ENCODE data around the gene KMT2E.
"Not testable (repeated sequence)": the region's sequence is repeated elsewhere in the genome, so short reads cannot be mapped to it uniquely, and the experiment has no call there.

KMT2E gene

DNA sequence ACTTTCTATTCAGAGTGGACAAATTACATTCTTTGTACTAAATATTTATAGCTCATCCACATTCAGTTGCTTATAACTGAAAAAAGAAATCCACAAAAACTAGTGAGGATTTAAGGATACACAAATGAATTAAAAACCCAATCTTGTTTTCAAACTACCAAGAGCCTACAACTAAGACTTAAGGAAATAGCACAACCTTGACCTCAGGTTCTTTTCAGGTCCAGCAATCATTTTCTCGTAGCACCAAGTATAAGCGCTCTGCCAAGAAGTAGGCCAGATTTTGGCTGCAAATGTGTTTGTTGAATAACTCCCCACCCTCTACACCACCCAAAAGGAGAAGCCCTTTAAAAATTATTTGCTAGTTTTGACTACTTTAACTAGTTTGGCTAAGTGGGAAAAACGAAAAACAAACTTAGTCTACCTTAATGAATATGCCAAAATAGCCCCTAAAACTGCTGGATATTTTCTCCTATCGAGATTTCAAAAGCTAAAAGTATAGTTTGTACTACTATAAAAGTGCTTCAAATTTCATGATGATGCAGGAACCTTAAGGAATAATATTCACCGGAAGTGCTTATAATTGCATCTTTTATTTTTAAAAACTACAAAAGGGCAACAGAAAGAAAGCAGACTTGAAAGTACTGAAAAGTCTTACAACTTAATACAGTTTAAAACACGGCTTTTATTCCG, 2.7 kb upstream of the KMT2E start:
- peak; percentile 58 for DNase-seq

DNA sequence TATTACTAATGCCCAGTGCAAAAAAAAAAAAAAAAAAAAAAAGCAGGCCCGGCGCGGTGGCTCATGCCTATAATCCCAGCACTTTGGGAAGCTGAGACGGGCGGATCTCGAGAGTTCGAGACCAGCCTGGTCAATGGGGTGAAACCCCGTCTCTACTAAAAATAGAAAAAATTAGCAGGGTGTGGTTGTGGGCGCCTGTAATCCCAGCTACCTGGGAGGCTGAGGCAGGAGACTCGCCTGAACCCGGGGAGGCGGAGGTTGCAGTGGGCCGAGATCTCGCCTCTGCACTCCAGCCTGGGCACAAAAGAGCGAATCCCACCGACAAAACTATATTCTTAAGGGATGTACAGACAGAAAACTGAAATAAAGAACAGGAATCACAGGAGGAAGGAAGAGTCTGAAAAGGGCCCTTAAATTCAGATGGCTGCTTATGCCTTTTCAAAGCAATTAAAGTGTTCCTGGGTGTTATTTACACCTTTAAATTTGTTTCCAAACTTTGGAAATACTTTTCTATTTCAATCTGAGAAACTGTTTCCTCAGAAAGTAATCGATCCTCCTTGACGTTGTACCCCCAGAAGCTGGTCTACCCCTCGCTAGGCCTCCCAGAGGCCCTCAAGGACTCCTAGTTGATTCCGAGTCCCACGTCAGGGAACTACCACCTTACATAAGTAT, 2.0 kb upstream of the KMT2E start:
- DNase-seq: no peak

DNA sequence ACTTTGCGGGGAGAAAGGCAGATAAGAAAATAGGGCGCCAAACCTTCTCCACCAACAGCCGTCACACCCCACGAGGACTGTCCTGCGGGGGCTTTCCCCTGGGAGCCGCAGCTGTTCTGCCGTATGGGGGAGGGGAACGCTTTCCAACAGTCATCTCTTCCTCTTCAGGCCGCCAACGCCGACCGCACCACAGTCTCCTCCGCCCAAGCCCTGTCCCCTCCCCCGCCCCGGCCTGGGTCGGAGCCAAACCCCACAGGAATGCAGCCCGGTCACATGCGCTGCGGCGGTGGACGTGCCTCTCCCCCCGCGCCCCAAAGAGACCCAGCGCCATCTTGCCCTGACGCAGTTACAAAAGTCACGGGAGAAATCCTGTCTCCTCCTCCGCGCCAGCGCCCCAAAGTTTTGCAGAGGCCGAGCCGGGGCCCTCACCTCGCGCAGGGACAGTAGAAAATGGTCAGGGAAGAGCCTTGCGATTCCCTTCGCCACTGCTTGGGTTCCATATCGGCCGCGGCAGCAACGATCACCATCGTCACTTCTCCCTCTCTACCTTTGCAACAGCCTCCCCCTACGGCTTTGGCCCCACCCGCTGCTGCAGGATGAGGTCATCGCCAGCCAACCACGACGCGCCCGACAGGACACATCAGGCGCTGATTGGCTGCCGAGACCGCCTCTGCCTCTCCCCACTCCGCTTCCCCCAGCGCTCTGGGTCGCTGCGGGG, 1.3 kb upstream of the KMT2E start:
- DNase-seq: peak; percentile 99

DNA sequence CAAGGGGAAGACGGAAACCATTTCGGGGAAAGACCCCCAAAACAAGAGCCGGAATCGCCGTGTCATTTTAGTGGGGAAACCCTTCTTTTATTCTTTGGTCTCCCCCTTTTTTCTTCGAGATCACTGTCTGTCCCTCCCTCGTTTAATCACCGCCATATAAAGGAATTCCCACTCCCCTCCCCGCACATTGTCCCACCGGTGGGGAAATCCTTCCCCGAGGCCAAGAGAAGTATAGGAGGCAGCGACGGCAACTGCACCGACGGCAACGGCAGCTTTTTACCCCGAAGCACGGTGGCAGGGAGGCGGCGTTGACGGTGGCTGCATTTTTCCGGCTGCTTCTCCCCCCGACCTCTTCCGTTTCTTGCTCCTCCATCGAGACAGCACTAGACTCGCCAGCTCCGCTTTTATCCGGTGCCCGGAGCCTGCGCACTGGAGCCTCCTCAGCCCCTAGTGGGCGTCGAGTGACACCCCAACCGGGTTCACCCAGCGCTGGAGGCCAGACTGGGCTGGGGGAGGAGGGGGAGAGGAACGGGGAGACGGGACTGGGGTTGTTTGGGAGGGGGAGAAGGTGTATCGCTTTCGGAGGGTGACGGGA, 687 bp upstream of the KMT2E start:
- peak; percentile 98 for DNase-seq

DNA sequence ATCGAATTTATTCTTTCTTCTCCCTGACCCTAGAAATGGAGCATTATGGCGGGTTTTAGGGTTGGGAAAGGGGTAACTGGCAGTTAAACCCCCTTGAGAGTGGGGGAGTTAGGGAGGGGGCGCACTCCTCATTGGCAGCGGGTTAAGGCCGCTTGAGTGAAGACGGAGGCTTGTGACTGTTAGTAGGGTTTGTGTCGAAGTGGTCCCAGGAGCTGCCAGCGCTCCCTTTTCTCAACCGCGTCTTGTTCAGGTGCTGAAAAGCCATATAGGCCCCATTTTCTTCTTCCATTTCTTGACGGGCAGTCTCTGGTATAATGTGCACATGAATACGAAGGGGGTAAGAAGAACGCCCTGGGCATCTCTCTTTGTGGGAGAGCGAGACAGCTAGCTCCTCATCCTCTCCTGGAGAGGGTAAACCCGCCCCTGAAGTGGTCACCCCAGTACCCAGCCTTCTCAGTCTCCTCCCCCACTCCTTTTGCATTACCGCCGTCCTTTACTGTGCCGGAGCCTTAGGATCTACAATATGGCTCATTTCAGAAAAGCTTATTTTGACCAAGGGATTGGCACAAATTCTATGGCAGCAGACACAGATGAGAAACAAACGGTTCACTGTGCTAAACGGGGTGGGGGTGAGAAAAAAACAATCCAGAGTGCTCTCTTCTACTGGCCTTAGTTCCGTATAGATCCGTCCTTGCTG, 836 bp downstream of the KMT2E start:
- DNase-seq: peak; percentile 91

DNA sequence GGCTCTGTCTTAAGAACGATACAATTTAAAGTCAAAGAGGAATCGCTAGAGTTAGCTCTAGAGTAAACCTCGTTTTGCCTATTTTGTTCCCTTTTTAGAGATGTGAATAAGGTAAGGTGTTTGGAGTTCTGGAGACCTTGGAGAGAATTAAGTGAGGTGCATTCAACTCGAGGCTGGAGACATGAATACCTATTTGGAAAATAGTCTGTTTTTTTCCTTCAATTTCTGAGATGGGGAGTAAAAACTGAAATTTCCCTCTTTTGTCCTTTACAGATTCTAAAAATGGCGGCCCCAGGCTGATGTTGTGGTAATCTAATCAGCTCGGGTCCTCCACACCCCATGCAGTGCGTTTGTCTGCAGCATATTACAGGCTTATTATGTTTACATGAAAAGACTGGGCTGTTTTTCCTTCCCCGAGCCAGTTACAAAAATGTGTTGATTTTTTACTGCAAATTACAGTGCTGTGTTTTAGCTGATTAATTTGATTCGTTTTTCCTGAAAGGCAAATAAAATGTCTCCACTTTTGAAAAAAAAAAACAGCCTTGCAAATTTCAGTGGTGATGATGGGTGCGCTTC, 1.5 kb downstream of the KMT2E start:
- DNase-seq: peak; percentile 85

DNA sequence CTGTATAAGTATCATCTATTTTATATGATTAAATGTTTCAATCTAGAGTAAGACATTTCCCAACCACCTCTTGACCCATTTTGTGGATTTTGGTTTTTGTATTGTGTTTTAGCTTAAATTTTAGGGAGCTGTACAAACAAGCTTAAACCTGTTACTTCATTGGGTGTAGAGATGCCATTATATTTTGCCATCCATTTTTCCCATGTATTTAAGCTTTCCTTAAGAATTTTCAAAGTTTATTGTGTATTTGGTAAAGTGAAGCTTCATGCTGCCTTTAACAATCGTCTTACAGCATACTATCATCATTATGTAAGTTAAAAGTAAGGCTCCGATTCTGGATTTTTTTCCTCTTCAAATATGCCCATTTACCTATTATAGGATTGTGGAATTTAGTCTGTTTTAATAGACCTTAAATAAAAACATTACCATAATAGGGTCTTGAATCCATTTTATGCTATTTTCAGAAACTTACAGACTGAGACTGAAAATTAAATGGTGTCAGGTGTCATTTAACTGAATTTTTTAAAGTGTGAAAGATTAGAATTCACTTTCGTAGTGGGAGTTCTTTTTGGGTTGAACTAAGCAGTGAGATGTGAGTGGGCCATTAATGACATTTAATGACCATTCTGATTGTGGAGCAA, 2.2 kb downstream of the KMT2E start:
- DNase-seq: peak; percentile 62

DNA sequence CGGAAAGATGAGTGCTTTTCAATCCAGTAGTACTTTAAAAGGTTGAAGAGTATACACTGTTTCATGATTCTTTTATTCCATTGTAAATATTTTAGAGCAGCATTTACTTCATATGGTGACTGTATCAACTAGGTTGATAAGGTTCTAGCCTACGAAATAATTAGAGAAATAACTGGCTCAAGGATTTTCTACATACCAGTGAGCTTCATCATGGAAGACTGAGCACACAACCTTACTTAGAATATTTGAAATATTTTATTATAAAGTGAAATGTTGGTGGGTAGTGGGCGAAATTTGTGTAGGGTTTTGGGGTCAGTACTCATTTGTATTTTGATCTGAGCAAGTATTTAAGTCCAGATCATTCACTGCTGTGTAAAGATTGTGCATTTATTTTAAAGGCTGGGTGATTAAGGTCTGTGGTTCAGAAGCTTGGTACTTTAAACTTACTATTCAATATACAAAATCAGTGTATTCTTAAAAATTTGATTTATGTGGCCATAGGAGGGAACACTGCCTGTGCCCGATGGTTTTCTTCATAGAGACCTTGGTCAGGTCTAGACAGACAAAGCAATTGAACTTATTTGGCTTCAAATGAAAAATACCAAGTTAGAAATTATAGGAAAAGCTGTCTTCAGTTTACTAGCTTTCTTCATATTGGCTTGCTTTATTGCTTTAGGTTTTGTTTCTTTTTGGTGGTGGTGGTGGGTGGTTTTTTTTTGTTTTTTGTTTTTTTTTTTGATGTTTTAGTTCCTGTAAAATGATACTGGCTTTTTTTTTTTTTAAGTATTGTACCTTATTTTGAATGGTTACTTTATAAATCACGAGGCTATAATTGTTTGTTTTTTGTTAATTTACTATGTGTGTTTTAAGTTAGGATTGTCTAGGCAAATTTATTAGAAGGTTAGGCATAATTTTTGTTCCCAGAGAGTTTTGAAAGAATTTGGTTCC, 3.0 kb downstream of the KMT2E start:
- DNase-seq: peak; percentile 56

DNA sequence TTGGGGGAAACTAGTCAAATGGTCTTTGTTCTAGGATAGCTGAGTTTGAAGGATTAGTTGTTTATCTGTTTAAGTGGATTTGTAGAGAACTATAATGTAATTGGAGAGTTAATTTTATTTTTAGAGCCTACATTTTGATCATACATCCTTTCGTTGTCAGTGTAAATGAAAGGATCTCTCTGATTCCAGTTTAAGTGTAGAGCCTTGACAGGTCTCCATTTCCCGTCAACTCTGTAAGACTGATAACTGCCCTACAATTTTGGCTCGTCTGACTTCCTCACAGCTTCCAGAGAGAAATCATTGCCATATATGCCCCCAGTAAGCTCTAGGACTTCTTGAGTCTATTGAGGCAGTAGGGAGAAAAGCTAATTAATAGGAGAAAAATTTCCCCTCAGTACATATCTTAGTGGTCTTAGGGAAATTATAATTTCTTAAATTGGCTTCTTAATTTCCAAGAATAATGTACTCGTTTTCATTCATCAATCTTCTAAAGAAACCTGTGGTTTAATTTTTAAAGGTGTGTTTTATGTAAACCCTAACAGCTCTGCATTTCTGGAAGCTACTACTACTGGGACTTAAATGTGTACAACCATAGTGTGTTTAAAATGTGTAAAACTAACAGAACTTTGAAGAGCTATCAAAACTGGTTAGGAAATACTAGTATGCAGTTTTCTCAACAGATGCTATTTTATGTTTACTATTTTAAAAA, 3.8 kb downstream of the KMT2E start:
- DNase-seq: peak; percentile 23

DNA sequence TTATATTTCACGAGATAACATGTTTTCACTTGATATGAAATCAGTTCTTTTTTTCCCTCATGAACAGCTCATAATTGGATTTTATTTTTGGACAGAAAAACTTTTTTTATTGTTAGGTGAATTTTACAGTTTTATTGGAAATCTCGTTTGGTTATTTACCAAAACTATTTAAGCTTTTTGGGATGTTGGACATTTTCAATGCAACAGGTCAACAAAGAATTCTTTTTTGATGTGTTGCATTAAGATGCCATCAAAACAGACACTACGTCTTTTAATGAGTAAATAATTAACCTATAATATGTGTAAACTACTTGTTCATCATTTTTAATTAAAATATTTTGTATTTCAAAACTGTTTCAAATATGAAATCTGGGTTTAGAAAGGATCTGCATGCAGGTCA, 5.3 kb downstream of the KMT2E start:
- DNase-seq: no peak

DNA sequence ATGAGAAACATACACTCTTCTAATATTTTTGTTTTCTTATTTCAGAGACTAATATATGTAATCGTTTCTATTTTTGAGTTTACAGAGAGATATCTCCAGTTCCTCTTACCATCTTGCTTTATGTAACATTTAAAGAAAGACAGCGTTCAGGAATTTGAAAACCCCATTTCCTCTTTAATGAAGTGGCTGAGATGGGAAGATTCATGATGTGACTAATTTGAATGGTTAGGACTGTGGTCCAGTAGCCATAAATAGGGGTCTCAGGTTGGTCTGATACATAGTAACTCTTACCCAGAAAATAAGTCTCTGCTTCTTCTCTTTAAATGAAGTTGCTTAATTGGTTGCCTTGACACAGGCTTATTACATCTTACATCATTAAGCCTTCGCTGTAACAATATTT, 6.9 kb downstream of the KMT2E start:
- DNase-seq: no peak

DNA sequence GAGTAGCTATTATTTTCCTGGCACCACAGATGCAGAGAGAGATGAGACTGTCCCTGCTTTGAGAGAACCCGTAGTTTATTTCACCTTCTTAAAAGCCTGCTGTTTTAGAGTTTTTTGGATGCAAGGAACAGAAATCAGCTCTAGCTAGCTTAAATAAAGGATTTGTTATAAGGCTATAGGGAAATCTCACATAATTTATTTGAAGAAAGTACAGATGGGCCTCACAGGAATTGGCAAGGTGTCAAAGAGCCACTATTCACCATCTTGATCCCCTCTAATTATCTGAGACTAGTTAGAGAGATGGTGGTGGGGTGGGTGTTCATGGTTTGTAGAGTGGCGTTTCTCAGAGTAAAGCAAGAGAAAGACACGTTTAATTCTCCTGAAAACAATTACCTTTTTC, 7.3 kb downstream of the KMT2E start:
- DNase-seq: no peak

DNA sequence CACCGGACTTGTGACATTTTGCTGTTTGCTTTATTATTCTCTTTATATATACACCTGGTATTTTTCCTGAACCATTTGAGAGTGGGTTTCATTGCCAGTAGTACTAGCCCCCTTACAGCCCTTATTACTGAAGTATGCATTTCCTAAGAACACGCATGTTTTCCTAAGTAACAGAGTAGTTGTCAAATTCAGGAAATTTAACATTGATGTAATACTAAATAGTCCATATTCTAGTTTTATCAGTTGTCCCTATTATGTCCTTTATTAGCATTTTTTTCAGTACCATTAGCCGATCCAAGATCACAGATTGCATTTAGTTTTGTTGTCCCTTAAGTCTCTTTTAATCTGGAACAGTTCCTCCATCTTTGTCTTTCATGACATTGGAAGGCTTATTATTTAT, 8.0 kb downstream of the KMT2E start:
- no peak for DNase-seq

DNA sequence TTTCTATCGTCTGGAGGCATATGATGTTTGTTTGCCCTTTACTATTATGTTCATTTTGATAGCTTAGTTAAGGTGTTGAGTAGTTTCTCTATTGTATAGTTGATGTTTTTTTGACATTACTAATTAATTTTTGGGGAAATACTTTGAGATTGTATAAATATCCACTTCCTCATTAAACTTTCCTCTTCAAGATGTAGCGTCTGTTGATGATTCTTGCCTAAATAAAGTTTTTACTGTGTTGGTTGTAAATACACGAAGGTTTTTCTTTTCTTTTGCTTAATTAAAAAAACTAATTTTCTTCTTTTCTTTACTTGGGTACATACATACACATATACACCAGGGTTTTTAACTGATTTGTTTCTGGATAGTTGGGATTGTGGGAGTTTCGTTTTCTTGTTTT, 8.5 kb downstream of the KMT2E start:
- DNase-seq: no peak

DNA sequence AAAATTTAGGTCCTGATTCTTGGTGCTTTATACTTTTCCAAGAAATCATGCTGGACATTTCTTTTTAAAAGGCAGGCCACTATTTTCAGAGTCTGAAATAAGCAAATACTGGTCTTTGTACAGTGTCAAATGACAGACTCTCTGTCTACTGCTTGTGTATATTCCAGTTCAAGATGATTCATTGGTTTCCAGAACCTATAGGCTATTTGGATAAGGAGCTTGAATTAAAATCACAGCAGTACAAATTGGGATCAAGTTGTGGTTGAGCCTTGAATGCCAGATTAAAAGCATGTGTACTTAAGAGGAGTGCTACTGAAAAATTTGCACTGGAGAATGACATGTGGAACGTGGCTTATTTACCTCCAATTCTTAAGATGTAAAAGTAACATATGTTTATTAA, 10.7 kb downstream of the KMT2E start:
- DNase-seq: no peak

DNA sequence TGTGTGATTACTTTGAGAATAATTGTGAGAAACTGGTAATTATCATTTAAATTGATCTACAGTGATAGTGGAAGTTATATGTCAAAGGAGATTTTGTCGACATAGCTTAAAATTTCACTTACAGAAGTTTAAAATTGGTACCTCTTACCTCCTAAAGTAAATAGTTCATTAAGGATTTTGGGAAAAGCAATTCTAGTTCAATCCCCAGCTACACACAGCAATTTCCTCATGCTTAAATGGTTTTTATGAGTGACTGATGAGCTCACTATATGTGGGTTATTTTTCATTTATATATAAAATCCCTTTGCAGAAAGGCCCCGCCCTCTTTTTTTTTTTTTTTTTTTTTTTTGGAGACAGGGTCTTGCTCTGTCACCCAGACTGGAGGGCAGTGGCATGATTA, 12.7 kb downstream of the KMT2E start:
- DNase-seq: no peak

DNA sequence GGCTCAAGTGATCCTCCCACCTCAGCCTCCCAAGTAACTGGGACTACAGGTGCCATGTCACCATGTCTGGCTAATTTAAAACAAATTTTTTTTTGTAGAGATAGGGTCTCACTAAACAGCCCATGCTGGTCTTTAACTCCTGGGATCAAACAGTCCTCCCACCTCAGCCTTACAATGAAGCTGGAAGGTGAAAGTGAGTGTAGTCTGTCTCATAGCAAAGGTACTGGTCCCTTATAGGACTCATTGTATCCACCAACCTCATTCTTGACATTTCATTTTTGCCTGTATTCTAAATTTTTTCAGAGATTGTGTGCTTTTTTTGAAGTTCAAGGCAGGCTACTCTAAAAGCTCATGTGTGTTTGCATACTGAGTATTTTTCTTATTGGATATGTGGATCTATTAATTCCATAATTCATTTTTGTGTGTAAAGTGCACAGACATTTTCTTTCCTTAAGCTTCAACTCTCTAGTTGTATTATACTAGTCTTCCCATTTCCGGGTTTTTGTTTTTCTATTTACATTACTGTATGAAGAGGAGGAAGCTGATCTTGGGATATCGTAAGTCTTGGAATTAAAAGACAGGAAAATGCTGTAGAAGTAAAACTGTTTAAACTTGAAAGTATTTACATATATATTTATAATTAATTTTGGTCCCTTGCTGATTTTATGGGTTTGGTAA, 13.3 kb downstream of the KMT2E start:
- DNase-seq: no peak

DNA sequence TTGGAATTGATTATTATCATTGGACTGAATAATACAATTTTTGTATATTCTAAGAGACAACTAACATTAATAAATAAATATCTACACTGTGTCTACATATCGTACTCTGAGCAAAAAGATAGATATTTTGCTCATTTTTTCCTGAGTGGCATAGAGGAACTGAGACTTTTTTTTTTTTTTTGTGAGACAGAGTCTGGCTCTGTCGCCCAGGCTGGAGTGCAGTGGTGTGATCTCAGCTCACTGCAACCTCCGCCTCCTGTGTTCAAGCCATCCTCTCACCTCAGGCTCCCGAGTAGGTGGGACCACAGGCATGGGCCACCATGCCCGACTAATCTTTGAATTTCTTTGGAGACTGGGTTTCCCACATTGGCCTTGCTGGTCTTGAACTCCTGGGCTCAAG, 14.0 kb downstream of the KMT2E start:
- no peak for DNase-seq

DNA sequence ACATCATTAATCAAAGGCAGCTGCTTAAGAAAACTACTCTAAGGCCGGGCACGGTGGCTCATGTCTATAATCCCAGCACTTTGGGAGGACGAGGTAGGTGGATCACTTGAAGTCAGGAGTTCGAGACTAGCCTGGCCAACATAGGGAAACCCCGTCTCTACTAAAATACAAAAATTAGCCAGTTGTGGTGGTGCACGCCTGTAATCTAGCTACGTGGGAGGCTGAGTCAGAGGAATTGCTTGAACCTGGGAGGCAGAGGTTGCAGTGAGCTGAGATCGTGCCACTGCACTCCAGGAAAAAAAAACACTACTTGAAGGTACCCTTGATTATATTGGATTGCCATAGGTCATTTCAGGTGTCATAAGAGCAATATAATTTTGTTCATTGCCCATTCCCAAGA, 14.9 kb downstream of the KMT2E start:
- not testable (repeated sequence) for DNase-seq

DNA sequence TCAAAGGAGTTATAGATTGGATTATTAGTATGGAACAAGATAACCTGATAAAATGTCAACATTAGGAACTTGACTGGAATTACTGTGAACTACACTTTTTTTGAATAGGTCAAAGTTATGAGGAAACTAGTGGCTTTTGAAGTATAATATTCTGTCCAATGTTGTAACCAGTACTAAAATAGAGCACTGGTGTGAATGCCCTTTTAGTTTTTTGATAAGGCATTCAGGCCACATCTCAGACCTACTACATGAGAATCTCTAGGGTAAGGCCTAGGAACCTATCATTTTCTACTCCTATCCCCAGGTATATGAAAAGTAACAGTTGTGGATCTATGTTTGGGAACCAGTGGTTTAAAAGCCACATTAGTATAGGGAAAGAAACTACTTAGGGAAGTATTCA, 16.4 kb downstream of the KMT2E start:
- DNase-seq: no peak
